HL-60 (cell line): Measurements from ENCODE around the gene PHF21A.

Experiments
- GABPA ChIP-seq: IDR thresholded peaks from 2 replicates; pipeline ENCODE4 v1.6.1; 2012; ENCODE audit warnings: low read depth
- POLR2AphosphoS5 ChIP-seq: IDR thresholded peaks from 2 replicates; pipeline ENCODE4 v1.6.1; 2012; ENCODE audit warnings: low read depth
- SPI1 ChIP-seq: IDR thresholded peaks from 2 replicates; pipeline ENCODE4 v1.6.1; 2012; ENCODE audit warnings: low read depth, mild to moderate bottlenecking, borderline replicate concordance
- TF ChIP-seq, protein P1 (sequence below): IDR thresholded peaks from one replicate; pipeline ENCODE4 v1.5.1; 2011; ENCODE audit warnings: low read length, control low read depth, inconsistent platforms; ENCODE audit not compliant: insufficient read depth

DNA sequence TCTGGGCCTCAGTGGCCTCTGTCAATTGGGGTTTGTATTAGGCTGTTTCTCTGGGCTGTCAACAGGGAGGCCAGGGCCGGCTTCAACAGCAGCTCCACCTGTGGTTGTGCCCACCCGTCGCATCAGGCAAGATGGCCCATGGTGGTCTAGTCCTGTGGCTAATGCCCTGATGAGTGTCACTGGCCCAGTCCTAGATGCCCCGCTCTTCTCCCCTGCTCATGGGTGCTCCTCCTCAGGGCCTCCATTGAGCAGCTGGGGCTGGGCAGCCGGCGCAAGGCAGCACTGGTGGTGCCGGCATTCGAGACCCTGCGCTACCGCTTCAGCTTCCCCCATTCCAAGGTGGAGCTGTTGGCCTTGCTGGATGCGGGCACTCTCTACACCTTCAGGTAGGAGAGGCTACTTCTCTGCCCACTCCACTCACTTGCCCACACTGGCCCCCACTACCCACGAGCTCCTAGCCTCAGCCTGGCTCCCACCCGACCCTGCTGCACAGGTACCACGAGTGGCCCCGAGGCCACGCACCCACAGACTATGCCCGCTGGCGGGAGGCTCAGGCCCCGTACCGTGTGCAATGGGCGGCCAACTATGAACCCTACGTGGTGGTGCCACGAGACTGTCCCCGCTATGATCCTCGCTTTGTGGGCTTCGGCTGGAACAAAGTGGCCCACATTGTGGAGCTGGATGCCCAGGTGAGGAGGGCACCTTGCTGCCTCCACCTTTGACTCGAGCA lies 193.4 kb downstream of the PHF21A start:
- TF ChIP-seq POLR2AphosphoS5 (no peak), SPI1 (no peak), GABPA (no peak)
- TF ChIP-seq, protein P1, sequence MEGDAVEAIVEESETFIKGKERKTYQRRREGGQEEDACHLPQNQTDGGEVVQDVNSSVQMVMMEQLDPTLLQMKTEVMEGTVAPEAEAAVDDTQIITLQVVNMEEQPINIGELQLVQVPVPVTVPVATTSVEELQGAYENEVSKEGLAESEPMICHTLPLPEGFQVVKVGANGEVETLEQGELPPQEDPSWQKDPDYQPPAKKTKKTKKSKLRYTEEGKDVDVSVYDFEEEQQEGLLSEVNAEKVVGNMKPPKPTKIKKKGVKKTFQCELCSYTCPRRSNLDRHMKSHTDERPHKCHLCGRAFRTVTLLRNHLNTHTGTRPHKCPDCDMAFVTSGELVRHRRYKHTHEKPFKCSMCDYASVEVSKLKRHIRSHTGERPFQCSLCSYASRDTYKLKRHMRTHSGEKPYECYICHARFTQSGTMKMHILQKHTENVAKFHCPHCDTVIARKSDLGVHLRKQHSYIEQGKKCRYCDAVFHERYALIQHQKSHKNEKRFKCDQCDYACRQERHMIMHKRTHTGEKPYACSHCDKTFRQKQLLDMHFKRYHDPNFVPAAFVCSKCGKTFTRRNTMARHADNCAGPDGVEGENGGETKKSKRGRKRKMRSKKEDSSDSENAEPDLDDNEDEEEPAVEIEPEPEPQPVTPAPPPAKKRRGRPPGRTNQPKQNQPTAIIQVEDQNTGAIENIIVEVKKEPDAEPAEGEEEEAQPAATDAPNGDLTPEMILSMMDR = no peak
